ENCODE data around the gene COMMD3. TPM values are rescaled to one million over a fixed set of nuclear protein-coding genes. Genes with fewer than 3 reads are reported as not detected.

The COMMD3 gene
- total RNA-seq, 2 donors from 2014 or later = 28.5 to 141 TPM

GRCh38 chr10:22320591-22321155 lies 4.5 kb downstream of the COMMD3 start, which contains the start of gene BMI1:
TSS of gene BMI1 (plus strand) at chr10:22321099. CDS start at chr10:22326450, 5,351 bp downstream.
- peaks cover 0 to 51% of the 10 kb centered on the region in 2 donors for H3K4me1 ChIP-seq

GRCh38 chr10:22321156-22321923 lies 5.2 kb downstream of the COMMD3 start:
- peak overlapping the region; percentile 90 to 94 for H3K4me3 ChIP-seq
- peak overlapping the region; percentile 97 to 99 for H3K27ac ChIP-seq
- peaks cover 0 to 4% of the 10 kb centered on the region in 2 donors for H3K27me3 ChIP-seq
- peak; percentile 64 for DNase-seq (ENCODE audit: low spot score)
- H3K36me3 ChIP-seq = no peaks in the 10 kb centered on the region
- H3K9me3 ChIP-seq = no peaks in the 10 kb centered on the region
- peaks cover 0 to 57% of the 10 kb centered on the region in 2 donors for H3K4me1 ChIP-seq
- TF ChIP-seq, protein P1, sequence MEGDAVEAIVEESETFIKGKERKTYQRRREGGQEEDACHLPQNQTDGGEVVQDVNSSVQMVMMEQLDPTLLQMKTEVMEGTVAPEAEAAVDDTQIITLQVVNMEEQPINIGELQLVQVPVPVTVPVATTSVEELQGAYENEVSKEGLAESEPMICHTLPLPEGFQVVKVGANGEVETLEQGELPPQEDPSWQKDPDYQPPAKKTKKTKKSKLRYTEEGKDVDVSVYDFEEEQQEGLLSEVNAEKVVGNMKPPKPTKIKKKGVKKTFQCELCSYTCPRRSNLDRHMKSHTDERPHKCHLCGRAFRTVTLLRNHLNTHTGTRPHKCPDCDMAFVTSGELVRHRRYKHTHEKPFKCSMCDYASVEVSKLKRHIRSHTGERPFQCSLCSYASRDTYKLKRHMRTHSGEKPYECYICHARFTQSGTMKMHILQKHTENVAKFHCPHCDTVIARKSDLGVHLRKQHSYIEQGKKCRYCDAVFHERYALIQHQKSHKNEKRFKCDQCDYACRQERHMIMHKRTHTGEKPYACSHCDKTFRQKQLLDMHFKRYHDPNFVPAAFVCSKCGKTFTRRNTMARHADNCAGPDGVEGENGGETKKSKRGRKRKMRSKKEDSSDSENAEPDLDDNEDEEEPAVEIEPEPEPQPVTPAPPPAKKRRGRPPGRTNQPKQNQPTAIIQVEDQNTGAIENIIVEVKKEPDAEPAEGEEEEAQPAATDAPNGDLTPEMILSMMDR (IDR thresholded peaks at IDR 0.05) = no peak

More at GRCh38 chr10:22320591-22321155, 4.5 kb downstream of the COMMD3 start, which contains the start of gene BMI1:
- Histone ChIP-seq H3K9me3 (no peaks in the 10 kb centered on the region), H3K27me3 (peaks cover 0 to 4% of the 10 kb centered on the region in 2 donors), H3K36me3 (no peaks in the 10 kb centered on the region), H3K27ac (peak within 1 kb of the TSS; percentile 97 to 99), H3K4me3 (peak within 1 kb of the TSS; percentile 90 to 94)
- TF ChIP-seq, protein P1 (IDR thresholded peaks at IDR 0.05) = no peak
- DNase-seq (ENCODE audit: low spot score) = peak; percentile 87

- Histone ChIP-seq H3K36me3 (no peaks in the 10 kb centered on the region), H3K9me3 (no peaks in the 10 kb centered on the region), H3K27ac (peak overlapping the region in 1 of 2 donors; percentile 56), H3K4me3 (peak overlapping the region; percentile 64 to 71), H3K27me3 (peaks cover 0 to 4% of the 10 kb centered on the region in 2 donors), H3K4me1 (peaks cover 0 to 57% of the 10 kb centered on the region in 2 donors)
- TF ChIP-seq, protein P1 (IDR thresholded peaks at IDR 0.05) = no peak
- no peak for DNase-seq (ENCODE audit: low spot score)
These were observed 5.9 kb downstream of the COMMD3 start for GRCh38 chr10:22321924-22322640.

DNA sequence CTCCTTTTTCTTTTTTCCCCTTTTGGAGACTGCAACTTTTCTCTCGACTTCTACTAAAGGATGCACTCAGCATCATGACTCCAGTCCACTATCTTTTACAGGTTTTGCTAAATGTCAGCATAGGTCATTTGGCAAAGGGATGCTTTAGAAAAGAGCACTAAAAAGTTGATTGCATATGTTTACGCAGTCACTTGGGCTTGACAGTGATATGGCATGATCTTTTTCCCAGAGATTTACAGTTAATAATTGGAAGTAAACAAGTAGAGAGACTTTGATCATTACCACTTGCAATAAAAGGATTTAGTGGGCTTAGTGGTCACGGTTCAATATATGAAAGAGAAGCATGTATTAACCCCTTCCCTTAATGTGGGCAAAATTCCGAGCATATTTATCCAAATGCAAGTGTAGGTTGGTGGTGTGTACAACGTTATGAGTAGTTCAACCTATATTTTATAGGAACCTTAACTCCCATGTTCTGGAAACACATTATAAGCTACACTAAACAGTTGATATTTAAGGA lies 6.5 kb downstream of the COMMD3 start:
- H3K27ac ChIP-seq = no peak overlapping the region
- no peaks in the 10 kb centered on the region for H3K36me3 ChIP-seq

More for the DNA sequence above, 6.5 kb downstream of the COMMD3 start:
- H3K4me3 ChIP-seq = peak overlapping the region; percentile 64 to 71
- TF ChIP-seq, protein P1 (IDR thresholded peaks at IDR 0.05) = no peak
- no peaks in the 10 kb centered on the region for H3K9me3 ChIP-seq
- peaks cover 0 to 51% of the 10 kb centered on the region in 2 donors for H3K4me1 ChIP-seq
- DNase-seq (ENCODE audit: low spot score) = no peak
- H3K27me3 ChIP-seq = peaks cover 0 to 4% of the 10 kb centered on the region in 2 donors

All from right atrium auricular region (tissue), 2 donors.